ENCODE data around the gene SEMA5B. TPM values are rescaled to one million over a fixed set of nuclear protein-coding genes. Genes with fewer than 3 reads are reported as not detected.

Gene SEMA5B
- total RNA-seq, 3 donors from 2014 or later (not counting 1 experiment from before 2014, with no cell fraction given): 0.23 TPM; not detected in 2

- Mint-ChIP-seq H3K4me1 (no peaks in the 10 kb centered on the region), H3K27me3 (ENCODE audit: low read depth in 2 of 2) (peaks cover 10 to 11% of the 10 kb centered on the region in 2 donors), H3K27ac (no peak overlapping the region), H3K9me3 (no peaks in the 10 kb centered on the region), H3K36me3 (no peaks in the 10 kb centered on the region), H3K4me3 (no peak overlapping the region)
- H3K27ac ChIP-seq (ENCODE audit: low read length): no peak overlapping the region
- TF ChIP-seq, protein P1, sequence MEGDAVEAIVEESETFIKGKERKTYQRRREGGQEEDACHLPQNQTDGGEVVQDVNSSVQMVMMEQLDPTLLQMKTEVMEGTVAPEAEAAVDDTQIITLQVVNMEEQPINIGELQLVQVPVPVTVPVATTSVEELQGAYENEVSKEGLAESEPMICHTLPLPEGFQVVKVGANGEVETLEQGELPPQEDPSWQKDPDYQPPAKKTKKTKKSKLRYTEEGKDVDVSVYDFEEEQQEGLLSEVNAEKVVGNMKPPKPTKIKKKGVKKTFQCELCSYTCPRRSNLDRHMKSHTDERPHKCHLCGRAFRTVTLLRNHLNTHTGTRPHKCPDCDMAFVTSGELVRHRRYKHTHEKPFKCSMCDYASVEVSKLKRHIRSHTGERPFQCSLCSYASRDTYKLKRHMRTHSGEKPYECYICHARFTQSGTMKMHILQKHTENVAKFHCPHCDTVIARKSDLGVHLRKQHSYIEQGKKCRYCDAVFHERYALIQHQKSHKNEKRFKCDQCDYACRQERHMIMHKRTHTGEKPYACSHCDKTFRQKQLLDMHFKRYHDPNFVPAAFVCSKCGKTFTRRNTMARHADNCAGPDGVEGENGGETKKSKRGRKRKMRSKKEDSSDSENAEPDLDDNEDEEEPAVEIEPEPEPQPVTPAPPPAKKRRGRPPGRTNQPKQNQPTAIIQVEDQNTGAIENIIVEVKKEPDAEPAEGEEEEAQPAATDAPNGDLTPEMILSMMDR (IDR thresholded peaks at IDR 0.05): no peak
- DNase-seq: no peak
- H3K27me3 ChIP-seq (ENCODE audit: control insufficient read depth, insufficient read depth, low read length): no peaks in the 10 kb centered on the region
- ATAC-seq: no peak
- H3K4me3 ChIP-seq (ENCODE audit: low read length): no peak overlapping the region
- no peaks in the 10 kb centered on the region for H3K4me1 ChIP-seq (ENCODE audit: control insufficient read depth, insufficient read depth, low read length)
- intact Hi-C loops (cut with micrococcal nuclease): no loop called here
- WGBS (ENCODE audit: insufficient coverage): 90% methylated on average over 14 of the region's 14 CpGs
- H3K9me3 ChIP-seq (ENCODE audit: control insufficient read depth, insufficient read depth, low read length): no peaks in the 10 kb centered on the region
- H3K36me3 ChIP-seq (ENCODE audit: control insufficient read depth, insufficient read depth, low read length): no peaks in the 10 kb centered on the region
Measured at GRCh38 chr3:122930063-122930997, 97.2 kb downstream of the SEMA5B start.

DNA sequence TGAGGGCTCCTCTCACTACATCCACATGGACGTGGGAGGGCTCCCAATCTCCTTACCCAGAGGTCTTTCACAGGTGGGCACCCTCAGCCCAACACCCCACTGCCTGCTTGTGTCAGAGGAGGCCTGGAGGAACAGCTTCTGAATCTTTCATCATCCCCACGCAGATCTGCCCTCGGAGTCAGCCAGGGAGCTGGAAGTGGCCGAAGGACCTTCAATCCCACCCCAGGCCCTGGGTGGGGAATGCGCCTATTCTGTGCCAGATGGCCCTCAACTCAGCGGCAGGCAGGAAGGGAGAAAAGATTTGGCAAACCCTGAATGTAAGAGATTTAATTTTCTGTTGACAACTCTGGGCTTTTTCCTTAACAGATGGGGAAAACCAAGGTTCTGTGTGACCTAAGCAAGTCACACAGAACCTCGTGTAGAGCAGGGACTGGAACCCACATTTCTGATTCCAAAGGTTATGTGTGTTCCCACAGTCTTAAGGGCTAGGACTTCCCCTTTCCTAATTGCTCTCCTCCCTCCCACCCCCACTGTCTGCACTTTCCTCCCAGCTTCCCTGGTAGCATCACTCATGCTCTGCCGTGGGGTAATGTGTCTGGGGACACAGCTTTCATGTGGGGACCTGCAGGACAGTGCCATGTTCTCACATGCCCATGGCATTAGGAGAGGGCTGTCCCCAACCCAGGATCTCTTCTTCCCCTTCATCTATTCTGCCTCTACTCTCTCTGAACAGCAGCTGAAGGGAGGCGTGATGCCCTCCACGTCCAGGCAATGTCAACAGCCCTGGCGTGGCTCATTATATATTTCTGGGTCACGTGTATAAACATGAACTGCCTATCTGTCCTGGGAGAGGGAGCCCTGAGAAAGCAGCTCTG lies 98.1 kb downstream of the SEMA5B start:
- Histone ChIP-seq H3K27me3 (ENCODE audit: control insufficient read depth, insufficient read depth, low read length) (no peaks in the 10 kb centered on the region), H3K36me3 (ENCODE audit: control insufficient read depth, insufficient read depth, low read length) (no peaks in the 10 kb centered on the region), H3K4me1 (ENCODE audit: control insufficient read depth, insufficient read depth, low read length) (no peaks in the 10 kb centered on the region), H3K27ac (ENCODE audit: low read length) (no peak overlapping the region), H3K9me3 (ENCODE audit: control insufficient read depth, insufficient read depth, low read length) (no peaks in the 10 kb centered on the region), H3K4me3 (ENCODE audit: low read length) (no peak overlapping the region)
- Mint-ChIP-seq H3K27ac (no peak overlapping the region), H3K4me1 (no peaks in the 10 kb centered on the region), H3K36me3 (no peaks in the 10 kb centered on the region), H3K27me3 (ENCODE audit: low read depth in 2 of 2) (peaks cover 10 to 11% of the 10 kb centered on the region in 2 donors), H3K9me3 (no peaks in the 10 kb centered on the region), H3K4me3 (no peak overlapping the region)
- ATAC-seq (no peak), DNase-seq (no peak)
- TF ChIP-seq, protein P1 (IDR thresholded peaks at IDR 0.05): no peak
- intact Hi-C loops (cut with micrococcal nuclease): no loop called here
- WGBS (ENCODE audit: insufficient coverage): 76% methylated on average over 12 of the region's 12 CpGs

DNA sequence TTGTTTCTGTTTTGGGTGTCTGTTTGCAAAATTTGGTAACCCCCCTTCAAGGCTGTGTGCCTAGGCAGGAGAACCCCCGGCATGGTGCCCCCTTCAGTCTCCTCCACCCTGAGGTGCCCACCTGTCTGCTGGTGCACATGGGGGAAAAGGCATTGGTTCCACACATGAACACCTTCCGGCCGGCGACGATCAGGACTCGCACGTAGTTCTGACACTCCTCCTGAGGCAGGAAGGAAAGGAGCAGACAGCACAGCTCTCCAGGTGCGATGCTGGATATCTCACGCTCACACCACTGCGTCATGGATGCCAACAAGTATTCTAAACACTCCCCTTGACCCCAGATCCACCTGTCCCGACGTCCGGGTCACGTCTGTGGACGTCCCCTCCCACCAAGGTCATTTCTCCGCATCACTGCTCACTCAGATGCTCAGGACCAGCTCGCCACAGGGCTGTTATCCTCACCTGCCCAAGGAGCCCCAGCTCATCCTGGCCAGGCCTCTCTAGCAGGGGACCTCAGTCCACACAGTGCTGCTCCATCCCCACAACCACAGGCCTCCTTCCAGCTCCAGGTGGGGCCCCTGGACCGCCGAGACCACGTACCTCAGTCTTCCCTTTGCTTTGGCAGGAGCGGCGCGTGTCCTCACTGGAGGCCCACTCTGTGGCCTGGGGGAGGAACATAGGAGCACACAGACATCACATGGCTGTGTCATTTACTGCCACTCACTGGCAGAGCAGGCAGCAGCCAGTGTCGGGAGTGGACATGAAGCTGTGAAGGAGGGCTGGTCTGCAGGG lies 99.0 kb downstream of the SEMA5B start:
- no peak overlapping the region for H3K4me3 Mint-ChIP-seq
- peaks cover 10% of the 10 kb centered on the region in 2 donors for H3K27me3 Mint-ChIP-seq (ENCODE audit: low read depth in 2 of 2)
- Histone ChIP-seq H3K4me1 (ENCODE audit: control insufficient read depth, insufficient read depth, low read length) (no peaks in the 10 kb centered on the region), H3K27ac (ENCODE audit: low read length) (no peak overlapping the region), H3K9me3 (ENCODE audit: control insufficient read depth, insufficient read depth, low read length) (no peaks in the 10 kb centered on the region), H3K4me3 (ENCODE audit: low read length) (no peak overlapping the region), H3K27me3 (ENCODE audit: control insufficient read depth, insufficient read depth, low read length) (no peaks in the 10 kb centered on the region), H3K36me3 (ENCODE audit: control insufficient read depth, insufficient read depth, low read length) (no peaks in the 10 kb centered on the region)
- H3K36me3 Mint-ChIP-seq: no peaks in the 10 kb centered on the region
- 90% methylated on average over 23 of the region's 24 CpGs for WGBS (ENCODE audit: insufficient coverage)
- ATAC-seq: no peak
- TF ChIP-seq, protein P1 (IDR thresholded peaks at IDR 0.05): no peak
- no peaks in the 10 kb centered on the region for H3K9me3 Mint-ChIP-seq
- intact Hi-C loops (cut with micrococcal nuclease): no loop called here
- no peak overlapping the region for H3K27ac Mint-ChIP-seq
- H3K4me1 Mint-ChIP-seq: no peaks in the 10 kb centered on the region
- no peak for DNase-seq

All from natural killer cell (primary cell).